ENCODE results near the gene SNRPD3.
"Not testable (repeated sequence)": the region's sequence is repeated elsewhere in the genome, so short reads cannot be mapped to it uniquely, and the experiment has no call there.

Gene SNRPD3

DNA sequence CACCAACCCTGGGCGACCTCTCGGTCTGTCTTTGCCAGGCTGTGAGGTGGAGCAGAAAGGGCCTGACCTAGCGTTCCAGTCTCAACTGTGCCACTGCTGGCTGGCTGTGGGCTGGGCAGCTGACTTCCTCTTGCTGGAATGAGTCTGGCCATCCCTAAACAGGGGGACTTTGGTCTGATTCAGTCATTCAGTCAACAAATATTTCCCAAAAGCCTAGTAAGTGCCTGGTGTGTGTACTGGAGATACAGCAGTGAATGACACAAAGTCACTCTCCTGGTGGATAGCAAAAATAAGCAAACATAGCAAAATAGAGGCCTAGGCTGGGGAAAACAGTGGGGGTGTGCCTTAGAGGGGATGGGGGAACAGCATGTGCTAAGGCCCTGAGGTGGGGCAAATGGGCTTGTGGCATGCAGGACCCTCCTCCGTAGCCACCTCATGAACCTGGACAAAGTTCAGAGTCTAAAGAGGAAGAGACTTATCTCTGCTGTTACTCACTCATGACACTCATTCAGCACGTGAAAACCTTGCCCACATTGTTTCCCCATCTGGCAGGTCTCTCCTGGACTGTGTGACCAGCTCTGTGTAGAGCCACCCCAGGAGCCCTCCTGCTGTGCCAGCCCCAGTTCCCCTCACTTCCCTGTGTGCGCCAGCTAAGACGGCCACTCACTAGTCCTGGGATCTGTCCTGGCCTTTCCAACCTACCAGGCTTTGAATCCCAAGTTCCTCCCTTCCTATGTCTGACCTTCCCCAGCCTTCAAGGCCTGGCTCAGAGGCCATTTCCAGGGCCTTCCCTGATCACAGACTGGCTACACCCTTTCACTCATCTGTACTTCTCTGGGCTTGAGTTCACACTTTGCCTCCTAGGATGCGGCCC, 5.5 kb upstream of the SNRPD3 start:
- no peak for DNase-seq (ENCODE audit: extremely low read depth, low read depth)
- TF ChIP-seq, protein P1, sequence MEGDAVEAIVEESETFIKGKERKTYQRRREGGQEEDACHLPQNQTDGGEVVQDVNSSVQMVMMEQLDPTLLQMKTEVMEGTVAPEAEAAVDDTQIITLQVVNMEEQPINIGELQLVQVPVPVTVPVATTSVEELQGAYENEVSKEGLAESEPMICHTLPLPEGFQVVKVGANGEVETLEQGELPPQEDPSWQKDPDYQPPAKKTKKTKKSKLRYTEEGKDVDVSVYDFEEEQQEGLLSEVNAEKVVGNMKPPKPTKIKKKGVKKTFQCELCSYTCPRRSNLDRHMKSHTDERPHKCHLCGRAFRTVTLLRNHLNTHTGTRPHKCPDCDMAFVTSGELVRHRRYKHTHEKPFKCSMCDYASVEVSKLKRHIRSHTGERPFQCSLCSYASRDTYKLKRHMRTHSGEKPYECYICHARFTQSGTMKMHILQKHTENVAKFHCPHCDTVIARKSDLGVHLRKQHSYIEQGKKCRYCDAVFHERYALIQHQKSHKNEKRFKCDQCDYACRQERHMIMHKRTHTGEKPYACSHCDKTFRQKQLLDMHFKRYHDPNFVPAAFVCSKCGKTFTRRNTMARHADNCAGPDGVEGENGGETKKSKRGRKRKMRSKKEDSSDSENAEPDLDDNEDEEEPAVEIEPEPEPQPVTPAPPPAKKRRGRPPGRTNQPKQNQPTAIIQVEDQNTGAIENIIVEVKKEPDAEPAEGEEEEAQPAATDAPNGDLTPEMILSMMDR (IDR thresholded peaks at IDR 0.05; ENCODE audit: low read depth, low read length) = no peak

DNA sequence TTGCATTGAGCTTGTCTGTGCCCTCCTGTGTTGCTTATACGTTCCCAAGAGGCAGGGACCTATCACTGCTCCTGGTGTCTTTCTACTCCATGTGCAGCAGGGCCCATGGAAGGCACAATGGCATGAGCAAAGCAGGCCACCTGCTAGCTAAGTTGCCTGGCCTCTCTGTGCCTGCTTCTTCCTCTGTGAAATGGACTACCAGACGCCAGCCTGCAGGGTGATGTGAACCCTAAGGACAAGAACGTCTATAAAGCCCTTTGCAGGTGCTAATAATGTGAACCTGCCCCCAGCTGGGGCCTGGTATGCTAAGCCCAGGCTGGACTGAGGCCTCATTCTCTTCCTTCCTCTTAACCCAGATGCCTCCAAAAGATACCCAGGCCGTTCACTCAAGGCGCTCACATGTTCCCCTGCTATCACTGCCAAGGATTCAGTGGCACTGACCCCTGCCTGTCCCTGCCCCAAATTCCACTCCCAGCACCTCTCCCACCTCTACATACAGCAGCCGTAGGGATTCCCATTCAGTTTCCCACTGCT, 4.8 kb upstream of the SNRPD3 start:
- DNase-seq (ENCODE audit: extremely low read depth, low read depth) = no peak
- TF ChIP-seq, protein P1 (IDR thresholded peaks at IDR 0.05; ENCODE audit: low read depth, low read length) = no peak

DNA sequence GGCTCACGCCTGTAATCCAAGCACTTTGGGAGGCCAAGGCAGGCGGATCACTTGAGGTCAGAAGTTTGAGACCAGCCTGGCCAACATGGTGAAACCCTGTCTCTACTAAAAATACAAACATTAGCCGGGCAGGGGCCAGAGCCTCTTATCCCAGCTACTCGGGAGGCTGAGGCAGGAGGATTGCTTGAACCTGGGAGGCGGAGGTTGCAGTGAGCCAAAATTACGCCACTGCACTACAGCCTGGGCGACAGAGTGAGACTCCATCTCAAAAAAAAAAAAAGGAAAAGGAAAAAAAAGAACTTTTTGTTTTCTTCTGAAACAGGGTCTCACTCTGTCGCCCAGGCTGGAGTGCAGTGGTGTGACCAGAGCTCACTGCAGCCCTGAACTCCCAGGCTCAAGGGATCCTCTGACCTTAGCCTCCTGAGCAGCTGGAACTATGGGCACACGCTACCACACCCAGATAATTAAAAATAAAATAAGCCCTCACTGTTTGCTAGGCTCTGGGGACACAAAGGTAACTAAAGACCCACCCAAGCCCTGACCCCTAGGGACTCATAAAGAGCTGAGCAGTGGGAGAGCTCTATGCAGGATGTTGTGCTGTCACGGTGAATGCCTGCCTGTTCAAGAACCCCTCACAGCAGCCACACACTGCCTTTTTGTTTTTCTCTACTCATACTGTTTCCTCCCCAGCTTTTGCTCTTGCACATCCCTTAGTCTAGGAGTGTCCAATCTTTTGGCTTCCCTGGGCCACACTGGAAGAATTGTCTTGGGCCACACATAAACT, 3.1 kb upstream of the SNRPD3 start:
- DNase-seq (ENCODE audit: extremely low read depth, low read depth) = not testable (repeated sequence)

DNA sequence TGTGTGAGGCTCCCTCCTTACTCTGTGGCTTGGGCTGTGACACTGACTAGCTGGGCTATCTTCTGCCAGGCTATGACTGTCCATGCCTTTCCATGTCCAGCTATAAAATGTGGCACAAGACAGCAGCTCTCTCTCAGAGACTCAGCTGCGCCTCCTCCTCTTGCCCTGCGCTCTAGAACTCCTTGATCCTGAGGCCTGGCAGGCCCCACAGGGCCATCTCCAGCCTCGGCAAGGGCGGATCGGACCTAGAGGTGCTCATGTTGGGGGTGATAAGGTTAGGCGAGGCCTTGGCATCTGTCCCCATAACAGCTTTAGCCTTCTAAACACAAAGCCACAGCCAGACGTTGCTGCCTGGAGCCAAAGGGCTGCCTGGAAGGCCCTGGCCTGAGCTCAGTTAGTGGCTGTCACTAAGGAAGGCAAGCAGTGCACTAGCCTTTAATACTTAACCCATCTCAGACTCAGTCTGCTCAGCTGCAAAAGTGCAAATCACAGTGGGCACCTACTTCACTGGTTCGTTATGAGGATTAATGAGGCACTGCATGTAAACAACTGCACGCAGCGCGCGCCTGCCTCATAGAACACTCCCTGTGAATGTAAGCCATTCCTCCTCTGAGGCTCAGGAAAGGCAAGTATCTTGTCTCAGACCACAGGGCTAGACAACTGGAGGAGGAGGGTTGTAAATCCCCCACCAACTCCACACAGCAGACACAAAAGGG, 2.0 kb upstream of the SNRPD3 start:
- TF ChIP-seq, protein P1 (IDR thresholded peaks at IDR 0.05; ENCODE audit: low read depth, low read length) = no peak
- DNase-seq (ENCODE audit: extremely low read depth, low read depth) = no peak

DNA sequence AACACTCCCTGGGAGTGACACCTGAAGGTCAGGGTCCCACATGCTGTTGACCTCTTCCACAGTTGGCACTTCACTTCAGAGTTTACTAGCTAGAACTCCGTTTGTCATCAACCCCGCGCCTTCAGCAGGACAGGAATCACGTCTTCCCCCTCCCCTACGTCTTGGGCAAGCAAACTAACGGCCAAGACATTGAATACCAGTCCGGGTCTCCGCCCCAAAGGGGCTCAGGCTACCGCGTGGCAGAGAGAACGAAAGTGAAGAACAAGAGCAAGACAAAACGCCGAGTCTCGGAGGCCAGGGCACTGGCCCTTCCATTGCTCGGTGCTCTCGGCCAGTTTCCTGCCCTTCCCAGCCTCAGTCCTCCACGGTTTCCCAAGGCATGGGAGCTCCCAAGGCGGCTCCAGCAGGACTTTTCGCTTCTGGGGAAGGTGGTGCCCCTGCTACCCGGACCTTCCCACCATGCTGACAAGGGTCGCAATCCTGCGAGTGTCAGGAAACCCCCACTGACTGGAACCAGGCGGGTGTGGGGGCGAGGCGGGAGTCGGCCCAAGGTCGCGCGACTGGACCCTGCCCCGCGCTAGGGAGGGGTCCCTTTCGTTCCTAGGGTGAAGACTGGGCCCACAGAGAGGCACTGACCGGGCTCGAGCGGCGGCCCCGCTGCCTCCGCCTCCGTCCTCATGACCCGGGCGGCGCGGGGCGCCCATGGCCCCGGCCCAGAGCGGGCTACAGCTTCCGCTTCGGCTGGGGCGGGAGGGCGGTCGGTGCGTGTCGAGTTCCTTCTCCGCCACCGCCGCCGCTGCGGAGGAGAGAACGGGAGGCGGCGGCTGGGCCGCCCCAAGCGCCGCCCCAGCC, 1.3 kb upstream of the SNRPD3 start, which contains the start of gene GUCD1:
Gene GUCD1 (minus strand): TSS at position 826 of the 852 bp plus-strand sequence. CDS start 147 bp downstream, at position 679.
- no peak for DNase-seq (ENCODE audit: extremely low read depth, low read depth)
- TF ChIP-seq, protein P1 (IDR thresholded peaks at IDR 0.05; ENCODE audit: low read depth, low read length) = no peak

DNA sequence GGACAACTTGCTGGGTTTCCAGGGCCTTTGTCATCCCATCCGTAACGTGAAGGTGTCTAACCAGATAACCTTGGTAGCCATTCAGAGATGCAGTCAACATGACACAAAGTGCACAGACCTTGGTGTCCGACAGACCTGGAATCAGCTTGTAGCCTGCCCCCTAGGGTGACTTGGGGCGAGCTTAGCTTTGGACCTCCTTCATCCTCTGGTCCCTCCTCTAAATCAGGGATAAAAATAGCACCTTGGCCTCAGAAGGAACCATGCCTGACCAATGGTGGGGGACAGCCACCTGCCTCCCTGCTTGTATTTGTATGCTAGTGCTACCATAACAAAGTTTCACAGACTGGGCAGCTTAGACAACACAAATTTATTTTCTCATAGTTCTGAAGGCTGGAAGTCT, 3.7 kb downstream of the SNRPD3 start:
- TF ChIP-seq, protein P1 (IDR thresholded peaks at IDR 0.05; ENCODE audit: low read depth, low read length) = no peak
- no peak for DNase-seq (ENCODE audit: extremely low read depth, low read depth)

Data from AG09319 (cell line).